ENCODE results near the gene NEURL4.
A peak's percentile ranks its signal among the peaks of the same experiment; 100 is the strongest.

The NEURL4 gene

GRCh38 chr17:7321466-7321865, 7.7 kb downstream of the NEURL4 start:
- DNase-seq, result no peak

GRCh38 chr17:7318121-7318860, 10.8 kb downstream of the NEURL4 start:
- no peak for DNase-seq

GRCh38 chr17:7317161-7317803, 11.9 kb downstream of the NEURL4 start:
- no peak for DNase-seq

- DNase-seq, result no peak
Observed at GRCh38 chr17:7315570-7316235, 13.4 kb downstream of the NEURL4 start.

- DNase-seq, result peak; percentile 95
Observed at GRCh38 chr17:7314719-7315569, 14.2 kb downstream of the NEURL4 start, which contains the start of gene GPS2. TSS of gene GPS2 (minus strand) at chr17:7315360. CDS start at chr17:7315052, 308 bp downstream.

DNA sequence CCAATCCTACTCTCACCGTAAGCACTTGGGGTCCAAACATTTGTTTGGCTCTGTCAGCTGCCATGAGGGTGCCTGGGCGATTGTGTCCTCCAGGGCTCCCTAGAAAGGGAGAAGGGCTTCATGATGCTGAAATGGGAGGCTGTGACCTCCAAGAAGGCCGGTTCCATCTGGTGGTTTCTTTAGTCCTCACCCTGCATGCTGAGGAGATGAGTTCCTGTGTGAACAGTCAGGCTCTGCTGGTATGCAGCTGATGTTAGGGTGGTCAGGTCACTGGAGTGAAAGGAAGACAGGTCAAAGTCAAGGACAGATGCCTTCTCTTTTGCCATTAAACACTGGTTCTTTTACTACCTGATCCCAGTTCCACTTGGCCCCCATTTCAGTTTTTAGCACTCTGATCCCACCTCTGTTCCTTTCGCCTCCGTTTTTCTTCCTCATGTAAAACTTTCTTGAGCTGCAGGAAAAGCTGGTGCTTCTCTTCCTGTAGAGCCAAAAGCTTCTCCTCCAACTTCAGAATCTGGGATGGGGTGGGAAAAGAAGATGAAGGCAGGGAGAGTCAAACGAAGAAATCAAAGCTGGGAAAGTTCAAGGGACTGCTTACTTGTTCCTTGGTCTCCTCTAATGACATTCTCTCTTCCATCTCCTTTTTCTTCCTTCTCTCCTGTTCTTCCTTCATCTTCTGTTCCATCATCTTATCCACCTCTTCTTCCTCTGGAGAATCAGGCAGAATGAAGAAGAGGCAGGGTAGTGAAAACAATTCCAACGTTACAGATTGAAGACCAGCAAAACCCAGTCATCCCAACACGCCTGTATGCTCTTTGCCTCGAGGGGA, 15.0 kb downstream of the NEURL4 start:
- no peak for DNase-seq

DNA sequence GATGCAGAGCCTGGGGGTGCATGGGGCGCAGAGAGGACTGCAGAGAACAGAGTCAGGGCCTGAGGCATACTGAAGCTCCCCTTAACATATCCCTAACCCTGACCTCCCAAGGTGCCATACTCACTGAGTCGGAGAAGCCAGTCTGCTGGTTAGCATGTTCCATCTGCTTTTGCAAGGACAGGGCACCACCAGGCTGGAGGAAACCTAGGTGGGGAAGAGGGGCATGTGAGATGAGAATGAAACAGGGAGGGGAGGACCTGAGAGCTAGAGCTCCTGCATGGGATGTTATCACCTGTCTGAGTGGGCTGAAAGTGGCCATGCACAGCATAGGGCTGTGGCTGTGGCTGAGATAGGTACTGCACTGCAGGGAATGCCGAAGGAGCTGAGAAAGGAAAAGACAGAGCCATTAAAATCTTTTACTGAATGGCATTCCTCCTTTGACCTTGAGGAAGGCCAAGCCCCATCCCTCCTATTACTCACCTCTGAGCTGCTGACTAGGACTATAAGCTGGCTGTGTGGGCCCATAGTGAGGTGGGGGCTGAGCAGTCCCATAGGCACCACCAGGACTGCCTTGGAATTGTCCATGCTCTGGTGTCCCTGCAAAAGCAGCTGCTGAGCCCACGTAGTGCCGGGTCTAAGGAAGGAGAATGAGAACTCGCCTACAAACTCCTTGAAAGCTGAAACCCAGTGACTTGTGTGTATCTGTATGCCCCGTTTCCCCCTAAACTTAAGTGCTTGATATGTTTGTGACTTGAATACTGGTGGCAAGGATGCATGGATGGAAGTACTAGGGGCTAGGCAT, 15.8 kb downstream of the NEURL4 start:
- DNase-seq, result peak; percentile 40

DNA sequence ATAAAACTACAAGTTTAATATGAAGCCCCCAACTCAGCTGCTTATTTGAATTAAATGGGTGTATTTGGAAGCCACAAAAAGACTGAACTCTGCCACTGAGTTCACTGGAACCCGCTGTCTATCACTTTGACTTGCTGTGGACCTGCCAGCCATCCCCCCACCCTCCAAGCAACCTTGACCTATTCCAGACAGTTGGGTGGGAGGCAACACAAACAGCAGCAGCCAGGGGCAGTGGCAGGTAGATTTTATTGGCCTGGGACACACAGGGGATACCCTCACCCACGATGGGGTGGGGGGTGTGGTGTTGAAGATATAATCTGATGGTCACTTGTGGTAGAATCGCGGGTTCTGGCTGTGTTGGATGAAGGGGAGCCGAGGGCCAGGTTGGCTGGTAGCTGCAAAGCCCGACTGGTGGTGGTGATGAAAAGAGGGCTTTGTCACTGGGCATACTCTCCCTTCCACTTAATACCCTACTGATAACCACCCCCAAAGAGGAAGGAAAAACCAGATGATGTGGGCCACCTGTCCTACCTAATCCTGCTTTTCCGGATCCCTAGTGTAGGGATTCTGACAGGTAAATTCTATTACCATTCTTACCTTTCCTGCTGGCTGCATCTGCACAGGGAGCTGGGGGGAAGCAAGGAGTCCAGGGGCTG, 16.6 kb downstream of the NEURL4 start:
- no peak for DNase-seq

DNA sequence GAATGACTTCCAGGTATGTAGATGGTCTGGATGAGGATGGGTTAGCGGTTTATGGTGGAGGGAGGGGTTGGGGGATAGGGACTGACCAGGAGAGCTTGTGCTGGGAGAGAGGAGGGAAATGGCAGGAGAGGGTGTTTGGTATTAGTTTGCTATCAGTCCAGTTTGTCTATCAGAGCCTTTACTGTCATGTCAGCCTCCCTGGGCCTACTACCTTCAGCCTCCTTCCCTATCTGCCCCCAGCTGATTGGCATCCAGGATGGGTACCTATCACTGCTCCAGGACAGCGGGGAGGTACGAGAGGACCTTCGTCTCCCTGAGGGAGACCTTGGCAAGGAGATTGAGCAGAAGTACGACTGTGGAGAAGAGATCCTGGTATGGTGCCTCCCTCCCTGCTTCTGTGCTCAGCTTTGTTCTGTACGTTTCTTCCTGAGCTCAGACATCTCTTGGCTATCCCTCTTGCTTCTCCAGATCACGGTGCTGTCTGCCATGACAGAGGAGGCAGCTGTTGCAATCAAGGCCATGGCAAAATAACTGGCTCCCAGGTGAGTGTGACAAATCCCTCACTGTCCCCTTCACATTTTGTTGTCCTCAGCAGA, 17.9 kb downstream of the NEURL4 start:
- DNase-seq, result no peak

DNA sequence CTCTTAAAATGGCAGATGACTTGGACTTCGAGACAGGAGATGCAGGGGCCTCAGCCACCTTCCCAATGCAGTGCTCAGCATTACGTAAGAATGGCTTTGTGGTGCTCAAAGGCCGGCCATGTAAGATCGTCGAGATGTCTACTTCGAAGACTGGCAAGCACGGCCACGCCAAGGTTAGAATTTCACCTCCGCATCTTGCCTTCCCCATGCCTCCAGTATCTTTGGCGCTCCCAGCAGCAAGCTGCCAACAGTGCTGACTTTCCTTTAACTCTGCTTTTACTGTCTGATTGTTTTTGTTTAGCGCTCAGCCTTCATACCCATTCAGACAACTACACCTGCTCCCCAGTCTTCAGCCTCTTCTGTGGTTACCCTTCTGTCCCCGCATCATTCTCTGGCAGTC, 19.5 kb downstream of the NEURL4 start:
- no peak for DNase-seq

DNA sequence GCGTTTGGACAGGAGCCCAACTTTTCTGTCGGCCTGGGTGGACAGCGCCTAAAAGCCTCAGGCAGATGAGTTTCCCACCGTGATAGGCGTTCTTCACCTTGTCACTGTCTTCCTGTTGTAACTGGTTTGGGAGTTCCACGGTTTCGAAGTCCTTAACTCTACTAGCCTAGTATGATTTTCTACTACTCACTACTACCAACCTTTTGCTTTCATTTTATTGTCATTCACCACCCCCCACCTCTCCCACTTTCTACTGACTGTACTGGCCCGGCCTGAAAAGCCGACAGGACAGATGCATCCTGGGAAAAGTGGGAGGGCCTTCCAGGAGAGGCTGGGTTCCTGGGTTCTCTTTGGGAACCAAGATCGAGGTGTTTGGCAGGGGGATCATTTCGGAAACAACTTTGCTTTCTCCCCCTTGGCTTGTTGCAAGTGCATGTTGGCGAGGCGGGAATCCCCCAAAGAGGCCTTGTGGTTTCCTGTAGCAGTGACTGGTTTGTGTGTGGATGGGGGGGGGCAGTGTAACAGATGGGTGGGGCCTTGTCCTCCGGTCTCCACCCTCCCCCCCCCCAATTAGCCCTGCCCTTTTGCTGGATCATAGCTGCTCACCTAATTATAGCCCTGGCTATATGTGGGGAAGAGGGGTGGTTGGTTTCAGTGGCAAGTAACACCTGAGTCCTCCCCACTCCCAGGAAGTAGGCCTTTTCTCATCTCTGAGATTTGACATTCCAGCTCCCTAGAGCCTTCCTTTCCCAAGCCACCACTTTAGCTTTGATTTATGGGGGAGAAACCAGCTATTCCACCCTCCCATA, 20.3 kb downstream of the NEURL4 start:
- DNase-seq, result peak; percentile 94

GRCh38 chr17:7307686-7308624, 21.2 kb downstream of the NEURL4 start:
- DNase-seq, result peak; percentile 64

- DNase-seq, result peak; percentile 100
Observed at GRCh38 chr17:7306911-7307685, 22.0 kb downstream of the NEURL4 start, which contains the start of gene EIF5A. TSS of gene EIF5A (plus strand) at chr17:7307628. CDS start at chr17:7309636, 2,008 bp downstream.

- DNase-seq, result no peak
Observed at GRCh38 chr17:7304179-7304578, 25.0 kb downstream of the NEURL4 start.

GRCh38 chr17:7296189-7296861, 32.8 kb downstream of the NEURL4 start:
- peak; percentile 95 for DNase-seq
